NCI-H2196 treated with DMSO at 0.1 percent for 48 hours (cell line): ENCODE data around the gene ZFP36L2.

Experiments
- DNase-seq: peaks from one replicate; lab custom pipeline; 2025; ENCODE audit not compliant: unreplicated experiment; lab: John Stamatoyannopoulos, UW

The ZFP36L2 gene

GRCh38 chr2:43224131-43224570 is 2.3 kb downstream of the ZFP36L2 start:
- DNase-seq: no peak

DNA sequence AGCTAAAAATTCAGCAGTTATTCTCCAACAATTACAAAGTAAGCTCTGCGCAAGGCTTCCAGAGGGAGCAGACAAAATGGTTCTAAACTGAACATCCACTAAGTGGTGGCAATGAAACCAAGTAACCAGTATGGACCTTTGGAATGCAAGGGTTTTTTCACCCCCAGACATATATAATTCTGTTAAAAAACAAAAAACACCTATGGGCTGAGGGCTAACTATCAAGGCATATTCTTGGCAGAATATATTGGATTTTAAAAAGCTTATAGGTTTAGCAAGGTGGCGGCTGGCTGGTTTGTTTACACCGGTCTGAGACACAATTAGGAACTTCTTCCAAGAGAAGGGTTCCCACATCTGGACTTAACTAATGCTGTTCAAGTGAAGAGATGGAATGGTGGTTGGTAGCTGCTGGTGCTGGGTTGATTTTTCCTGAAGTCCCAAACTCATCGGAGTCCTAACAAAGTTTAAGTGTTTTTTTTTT is 2.8 kb downstream of the ZFP36L2 start:
- no peak for DNase-seq

DNA sequence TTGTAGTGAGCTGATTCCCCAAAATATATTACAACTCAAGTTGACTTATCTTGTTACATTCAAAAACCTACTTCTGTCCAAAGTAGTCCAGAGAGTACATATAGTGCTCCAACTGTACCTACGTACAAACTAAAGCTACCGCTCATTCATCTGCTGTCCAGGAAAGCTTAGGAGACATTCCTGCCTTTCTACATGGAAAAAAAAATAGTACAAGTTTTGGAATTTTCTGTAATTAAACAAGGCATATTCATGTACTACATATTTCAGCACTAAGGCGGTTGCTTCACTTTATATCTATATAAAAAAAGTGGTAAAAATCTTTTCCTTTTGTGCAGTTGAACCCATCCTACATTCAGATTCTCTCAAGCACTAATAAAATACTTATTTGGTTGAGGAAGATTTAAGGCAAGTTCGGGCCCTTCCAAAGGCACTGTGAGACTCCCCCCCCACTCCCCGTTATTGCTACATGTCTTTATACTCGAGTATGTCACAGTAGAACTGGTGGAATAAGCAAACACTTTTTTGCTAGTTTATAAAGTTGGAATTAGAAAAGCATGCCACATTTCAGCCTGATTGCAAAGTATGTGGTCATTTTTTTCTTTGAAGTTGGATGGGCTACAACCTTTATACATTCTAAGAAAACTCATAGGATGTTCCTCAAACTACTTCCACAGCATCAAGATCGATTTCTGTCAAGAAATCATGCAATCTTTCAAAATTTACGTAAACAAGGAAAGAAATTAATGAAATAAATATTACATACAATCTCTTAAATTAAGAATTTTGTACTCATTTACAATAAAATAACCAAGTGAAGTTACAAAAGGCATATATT is 3.7 kb downstream of the ZFP36L2 start:
- DNase-seq: no peak

DNA sequence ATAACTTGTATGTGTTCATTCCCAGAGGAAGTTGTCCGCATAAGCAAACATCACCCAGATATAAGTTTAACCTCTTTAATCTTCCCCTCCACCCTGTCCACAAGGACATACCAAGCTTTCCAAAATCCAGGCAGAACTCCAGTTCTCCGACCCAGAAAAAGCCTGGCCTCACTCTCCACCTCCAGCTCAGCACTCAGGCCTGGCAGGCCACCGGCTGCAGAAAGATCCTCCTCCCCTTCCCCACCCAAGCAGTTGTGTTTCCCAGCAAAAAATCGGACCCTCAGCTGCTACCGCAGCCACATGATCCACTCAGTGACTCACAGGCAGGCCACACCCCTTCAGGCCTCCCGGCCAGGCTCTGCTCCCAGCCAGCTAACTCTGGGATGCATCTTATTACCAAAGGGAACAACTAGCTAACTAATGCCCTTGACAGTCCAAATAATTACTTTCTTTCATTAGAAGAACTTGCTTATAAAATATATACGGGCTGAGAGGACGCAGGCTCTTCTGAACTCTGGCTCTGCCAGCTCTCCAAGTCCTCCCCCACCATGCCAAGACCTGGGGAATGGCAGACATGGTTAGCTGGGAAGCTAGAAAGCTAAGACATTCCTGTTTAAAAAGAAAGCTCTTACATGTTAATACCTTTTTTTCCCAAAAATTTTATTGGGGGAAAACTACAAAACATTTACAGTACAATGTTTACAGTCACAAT is 4.5 kb downstream of the ZFP36L2 start:
- DNase-seq: peak; percentile 51

GRCh38 chr2:43221124-43221762 is 5.2 kb downstream of the ZFP36L2 start:
- no peak for DNase-seq

DNA sequence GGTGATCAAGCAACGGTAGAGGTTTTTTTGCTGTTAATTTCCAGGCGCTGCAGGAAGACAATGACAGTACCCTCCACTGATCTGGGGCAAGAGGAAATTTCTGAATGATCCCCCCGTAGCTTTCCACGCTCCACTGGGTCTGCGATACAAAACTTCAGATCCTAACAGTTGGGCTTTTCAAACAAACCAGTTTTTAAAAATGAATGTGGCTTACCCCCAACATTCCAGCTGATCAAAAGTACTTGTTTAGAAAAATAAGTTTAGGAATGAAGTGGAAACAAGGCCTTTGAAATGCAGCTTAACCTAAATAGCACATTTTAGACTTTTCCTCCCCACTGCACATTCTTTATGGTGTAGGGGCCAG is 5.7 kb downstream of the ZFP36L2 start:
- no peak for DNase-seq

DNA sequence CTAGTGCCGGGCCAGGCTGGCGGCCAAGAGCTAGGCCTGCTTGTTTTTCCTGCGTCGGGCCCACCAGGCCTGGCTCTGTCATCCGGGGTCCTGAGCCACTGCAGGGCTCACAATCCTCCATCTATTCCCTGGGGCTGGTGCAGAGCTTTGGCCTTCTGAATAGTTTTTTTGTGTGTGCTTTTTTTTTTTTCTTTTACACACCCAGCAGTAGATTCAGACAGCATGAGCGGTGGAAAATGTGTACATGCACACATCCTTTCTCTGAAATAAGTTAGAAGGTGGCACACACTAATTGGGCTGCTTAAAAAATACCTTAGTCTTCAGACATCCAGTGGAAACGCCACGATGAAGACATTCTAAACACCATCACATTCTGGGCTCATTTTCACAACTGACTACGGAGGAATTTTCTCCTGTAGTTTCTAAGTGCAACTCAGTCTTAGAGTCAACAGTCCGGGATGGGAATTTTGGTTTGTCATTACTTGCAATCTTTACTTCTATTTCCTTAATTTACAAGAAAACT is 6.1 kb downstream of the ZFP36L2 start:
- DNase-seq: no peak

DNA sequence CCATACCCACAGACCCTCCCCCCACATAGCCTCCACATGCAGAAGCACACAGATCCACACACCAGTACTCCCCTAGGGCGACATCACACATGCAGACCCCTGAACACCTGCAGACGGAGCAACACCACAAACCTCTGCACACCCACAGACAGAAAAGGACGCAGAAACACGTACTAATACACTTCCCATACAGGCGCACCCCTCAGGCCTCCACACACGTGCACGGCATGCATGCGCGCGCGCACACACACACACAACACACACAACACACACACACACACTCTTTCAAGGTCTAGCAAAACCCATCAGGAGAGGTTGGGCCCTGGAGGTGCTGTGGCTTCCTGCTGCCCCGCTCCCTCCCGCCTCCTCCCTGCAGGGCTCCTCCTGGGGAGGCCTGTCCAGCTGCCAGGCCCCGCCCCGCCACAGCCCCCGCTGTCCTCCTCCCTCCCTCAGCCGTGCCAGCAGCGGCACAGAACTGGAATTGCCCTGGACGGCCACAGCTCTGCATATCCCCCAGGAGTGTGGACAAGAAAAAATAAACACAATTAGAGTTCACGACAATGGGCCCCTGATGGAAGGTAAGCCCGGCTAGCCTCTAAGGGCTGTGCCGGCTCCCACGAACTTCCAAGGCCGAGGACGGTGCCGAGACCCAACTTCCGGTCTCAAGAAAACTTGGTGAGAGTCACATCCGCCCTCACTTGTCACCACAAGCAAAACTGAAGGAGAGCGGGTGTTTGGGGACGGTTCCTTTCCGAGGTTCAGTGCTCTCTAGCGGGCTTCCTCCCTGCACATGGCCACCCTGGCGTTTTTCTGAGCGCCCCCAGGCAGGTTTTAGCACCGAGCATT is 6.8 kb downstream of the ZFP36L2 start:
- DNase-seq: peak; percentile 76

DNA sequence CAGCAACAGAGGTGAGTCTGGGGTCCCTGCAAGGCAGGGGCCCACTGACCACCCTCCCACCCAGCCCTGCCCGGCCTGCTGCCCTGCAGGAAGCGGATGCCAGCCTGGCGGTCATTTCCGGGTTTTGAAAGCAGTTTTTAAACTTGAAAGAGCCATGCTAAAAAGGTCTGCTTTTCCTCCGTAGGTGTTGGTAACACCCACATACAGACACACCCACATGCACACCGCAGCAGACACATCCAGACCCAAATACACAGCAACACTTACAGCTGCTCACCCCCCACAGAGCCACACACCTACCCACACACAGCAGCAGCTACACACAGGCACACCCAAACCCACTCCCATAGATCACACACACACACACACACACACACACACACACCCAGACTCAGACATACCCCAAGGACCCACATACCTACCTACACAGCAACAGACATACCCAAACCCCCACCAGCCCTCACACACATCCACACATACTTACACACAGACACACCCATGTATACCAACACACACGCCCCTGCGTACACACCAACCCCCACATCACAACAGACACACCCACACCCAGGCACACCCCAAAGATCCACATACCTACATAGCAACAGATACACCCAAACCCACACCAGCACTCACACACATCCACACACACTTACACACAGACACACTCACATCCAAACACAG is 7.6 kb downstream of the ZFP36L2 start:
- no peak for DNase-seq

- DNase-seq: no peak
Measured at GRCh38 chr2:43218155-43218701, 8.2 kb downstream of the ZFP36L2 start.

GRCh38 chr2:43217228-43218154 is 8.9 kb downstream of the ZFP36L2 start:
- no peak for DNase-seq

GRCh38 chr2:43216629-43217028 is 9.8 kb downstream of the ZFP36L2 start:
- no peak for DNase-seq

DNA sequence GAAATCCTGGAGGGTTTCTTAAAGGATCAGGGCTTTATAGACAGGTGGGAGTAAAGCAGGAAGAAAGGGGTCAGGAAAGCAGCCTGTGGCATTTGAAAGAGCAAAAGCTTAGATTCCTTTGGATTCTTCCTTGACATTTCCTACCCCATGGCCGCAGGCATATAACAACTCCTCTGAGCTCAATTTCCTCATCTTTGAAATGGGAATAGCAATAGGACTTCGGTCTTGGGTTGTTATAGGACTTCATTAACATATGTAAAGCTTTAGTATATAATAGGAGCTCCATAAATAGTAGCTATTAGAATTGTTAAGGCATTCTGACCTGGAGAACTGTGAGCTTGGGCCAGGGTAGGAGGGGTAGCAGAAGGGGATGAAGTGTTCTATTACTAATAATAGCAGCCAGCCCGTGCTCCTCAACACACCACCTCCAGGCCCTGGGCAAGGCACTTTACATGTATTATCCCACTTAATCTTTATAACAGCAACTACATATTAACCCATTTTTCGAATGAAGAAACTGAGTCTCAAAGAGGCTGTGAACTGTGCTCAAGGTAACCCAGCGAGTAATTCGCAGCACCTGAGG is 10.6 kb downstream of the ZFP36L2 start:
- DNase-seq: no peak

DNA sequence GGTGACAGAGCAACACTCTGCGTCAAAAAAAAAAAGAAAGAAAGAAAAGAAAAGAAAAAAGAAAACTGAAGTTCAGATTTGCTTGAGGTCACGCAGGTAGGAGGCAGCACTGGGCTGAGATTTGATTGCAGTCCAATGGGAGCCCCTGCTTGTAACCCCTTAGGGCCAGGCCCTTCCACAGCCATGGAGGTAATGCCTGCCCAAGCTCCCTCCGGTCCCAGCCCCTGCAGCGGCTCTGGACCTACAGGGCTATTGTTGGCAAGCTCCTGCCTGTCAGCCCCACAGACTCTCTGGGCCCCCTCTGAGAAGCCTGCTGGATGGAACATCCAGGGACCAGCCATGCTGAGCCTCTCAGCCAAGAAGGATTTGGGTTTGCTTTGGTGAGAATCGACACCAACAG is 12.2 kb downstream of the ZFP36L2 start:
- no peak for DNase-seq

DNA sequence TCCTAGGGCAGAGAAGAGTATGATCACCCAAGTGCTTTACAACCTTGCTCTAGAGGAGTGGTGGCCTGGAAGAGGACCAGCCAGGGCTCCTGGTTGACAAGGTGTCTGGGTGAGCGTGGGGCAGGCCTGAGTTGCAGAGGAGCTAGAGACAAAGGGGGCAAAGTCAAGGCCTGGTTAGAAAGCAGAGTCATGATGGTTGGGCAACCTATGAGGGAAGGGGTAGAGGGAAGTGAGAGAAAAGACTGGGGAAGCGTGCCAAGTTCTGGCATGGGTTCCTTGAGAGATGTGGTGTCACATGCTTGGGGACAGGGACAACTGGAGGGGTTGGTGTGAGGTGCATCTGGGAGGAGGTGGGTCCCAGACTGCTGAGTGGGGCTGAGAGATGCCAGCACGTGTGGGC is 13.5 kb downstream of the ZFP36L2 start:
- DNase-seq: no peak

GRCh38 chr2:43212216-43212835 is 14.1 kb downstream of the ZFP36L2 start:
- DNase-seq: no peak

DNA sequence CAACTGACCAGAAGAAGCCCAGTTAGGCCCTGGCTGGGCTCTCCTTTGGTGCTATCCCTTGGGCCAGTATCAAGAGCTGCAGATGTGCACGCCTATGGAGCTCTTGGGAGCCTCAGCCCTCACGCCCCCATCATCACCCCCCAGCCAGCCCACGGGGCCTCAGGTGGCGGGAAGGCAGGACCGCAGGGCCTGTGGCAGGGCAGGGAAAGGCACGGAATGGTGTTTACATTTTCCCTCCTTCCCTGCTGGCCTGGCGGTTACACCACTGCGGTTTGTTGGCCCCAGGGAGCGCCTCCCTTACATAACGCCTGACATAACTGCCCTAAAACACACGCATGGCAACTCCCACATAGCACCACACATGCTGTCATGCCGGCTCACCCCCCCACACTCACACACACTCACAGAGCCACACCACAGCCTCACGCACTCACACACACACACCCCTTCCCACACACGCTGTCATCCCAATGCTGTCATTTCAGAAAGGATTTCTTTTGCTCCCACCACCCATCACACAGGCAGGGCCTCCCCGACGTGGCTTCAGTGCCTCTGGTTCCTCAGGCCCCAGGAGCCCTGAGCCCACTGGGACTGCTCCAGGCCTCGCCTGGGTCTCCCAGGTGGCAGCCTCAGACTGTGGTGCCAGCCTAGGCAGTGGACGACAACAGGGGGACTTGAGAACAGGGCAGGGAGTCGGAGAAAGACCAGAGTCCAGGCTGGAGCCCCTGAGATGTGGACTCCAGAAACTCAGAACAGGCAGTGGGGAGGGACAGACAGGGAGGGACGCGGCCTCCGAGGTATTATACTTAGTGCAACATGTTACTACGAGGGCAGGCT is 15.7 kb downstream of the ZFP36L2 start:
- no peak for DNase-seq
